ENCODE measurements around the gene KIF21B.

GRCh38 chr1:200966934-200967333 is 56.6 kb downstream of the KIF21B start:
- no peak for TF ChIP-seq CTCF (IDR thresholded peaks at IDR 0.05)
- TF ChIP-seq POLR2A (IDR thresholded peaks at IDR 0.05): no peak
- TF ChIP-seq POLR2AphosphoS5 (IDR thresholded peaks at IDR 0.05): no peak
- no peak for TF ChIP-seq EP300 (IDR thresholded peaks at IDR 0.05; ENCODE audit: low read depth)
